GM19025 (cell line): Measurements from ENCODE around the gene CD28.
"Not testable (repeated sequence)": the region's sequence is repeated elsewhere in the genome, so short reads cannot be mapped to it uniquely, and the experiment has no call there.

Experiments
- ATAC-seq: cut with Tn5 transposase; IDR thresholded peaks from one replicate; pipeline ENCODE4 v1.9.1; 2021; ENCODE audit warnings: mild to moderate bottlenecking, low read depth, moderate library complexity; ENCODE audit not compliant: unreplicated experiment

Gene CD28

DNA sequence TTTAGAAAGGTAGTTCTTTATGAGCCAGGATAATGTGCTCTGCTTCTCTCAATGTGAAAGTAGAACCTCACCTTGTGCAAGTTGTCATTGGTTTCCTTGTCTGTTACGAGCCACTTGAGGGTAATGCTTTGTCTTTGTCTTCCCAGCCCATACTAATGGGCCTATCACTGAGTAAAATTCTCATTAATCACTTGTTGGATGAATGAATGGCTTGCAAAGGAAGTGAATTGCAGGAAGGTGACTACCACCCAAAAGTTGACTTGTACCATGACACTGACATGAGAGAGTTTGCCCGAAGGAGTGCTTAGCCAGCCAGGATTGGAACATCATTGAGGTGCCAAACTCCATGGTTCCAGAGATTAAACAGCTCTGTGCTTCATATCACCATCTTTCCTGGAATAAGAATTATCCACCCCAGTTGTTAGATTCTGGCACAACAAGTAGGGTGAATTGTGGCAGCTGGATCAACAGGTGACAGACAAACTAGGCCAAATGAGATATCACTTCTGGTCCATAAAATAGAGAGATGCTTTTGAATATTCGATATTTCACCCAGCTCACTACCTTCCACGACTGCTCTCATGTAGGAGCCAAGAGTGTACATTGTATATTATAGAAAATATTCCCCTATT, 20.5 kb upstream of the CD28 start:
- no peak for ATAC-seq

DNA sequence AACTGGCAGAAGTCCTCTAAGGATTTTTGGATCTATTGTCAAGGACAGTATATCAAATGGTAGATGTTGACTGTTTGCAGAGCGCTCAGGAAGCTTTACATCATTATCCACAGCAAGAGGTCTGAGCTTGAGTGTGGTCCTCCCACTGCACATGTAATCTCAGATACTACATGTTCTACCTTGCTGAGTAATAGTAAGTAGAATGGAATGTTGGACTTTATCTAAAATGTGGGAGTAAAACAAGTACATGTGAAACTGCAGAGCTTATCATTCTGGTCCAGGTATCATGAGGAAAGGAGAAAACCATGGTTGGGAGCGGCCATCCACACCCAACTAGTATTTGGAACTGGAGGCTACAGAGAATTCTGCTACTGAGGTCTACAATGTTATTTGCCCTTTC, 19.3 kb upstream of the CD28 start:
- no peak for ATAC-seq

DNA sequence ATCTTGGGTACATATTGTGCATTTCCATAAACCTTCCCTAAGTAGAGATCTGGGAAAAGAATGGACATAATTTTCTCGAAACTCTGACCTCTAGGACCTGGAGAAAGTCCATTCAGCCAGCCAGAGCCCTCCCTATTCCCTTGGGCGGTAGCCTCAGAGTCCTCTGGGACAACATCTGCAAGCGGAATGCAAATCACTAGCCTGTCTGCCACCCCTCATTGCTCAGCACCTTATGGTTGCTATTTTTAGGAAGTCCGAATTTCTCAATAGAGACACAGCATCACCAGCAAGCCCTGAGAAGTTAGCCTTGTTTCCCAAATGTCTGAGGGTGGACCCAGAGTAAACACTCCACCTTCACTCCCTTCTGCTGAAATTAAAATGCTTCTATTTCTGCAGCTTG, 17.6 kb upstream of the CD28 start:
- peak; percentile 53 for ATAC-seq

DNA sequence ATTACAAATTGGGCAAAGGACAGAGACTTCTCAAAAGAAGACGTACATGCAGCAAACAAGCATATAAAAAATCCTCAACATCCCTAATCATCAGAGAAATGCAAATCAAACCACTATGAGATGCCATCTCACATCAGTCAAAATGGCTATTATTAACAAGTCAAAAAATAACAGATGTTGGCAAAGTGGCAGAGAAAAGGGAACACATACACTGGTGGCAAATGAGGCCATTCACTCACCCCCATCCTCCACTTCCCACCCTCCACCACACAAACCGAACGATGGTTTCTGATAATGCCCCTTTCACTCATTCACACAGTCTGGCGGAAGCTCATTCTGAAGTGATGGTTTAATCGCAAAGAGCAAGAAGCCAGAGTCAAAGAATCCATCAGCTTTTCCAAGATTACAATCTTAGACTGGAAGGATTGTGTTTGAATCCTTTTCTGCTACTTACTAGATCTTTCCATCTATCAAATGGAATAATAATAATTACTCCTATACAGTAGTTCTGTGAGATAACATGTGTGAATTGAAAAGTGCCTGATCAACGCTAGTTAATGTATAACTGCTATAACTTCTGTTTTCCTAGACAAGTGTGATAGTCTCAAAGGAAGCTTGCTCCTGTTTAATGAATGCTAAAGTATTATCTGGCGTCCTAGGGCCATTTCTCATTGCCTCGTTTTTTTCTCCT, 16.9 kb upstream of the CD28 start:
- ATAC-seq, result peak; percentile 53

DNA sequence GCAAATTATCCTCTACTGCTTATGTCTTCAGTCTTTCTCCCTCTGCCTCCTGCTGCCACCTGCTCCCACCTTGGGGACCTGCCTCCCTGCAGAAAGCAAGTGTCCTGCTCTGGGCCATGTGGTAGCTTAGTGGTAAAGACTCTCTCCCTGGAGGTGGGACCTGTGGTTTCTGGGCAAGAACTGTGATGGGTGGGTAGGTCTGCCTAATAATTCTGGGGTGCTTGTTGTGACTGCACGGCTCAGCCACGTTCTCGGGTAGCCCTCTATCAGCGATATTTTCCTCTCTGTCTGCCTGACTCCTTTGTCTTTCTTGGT, 16.4 kb upstream of the CD28 start:
- peak; percentile 21 for ATAC-seq

DNA sequence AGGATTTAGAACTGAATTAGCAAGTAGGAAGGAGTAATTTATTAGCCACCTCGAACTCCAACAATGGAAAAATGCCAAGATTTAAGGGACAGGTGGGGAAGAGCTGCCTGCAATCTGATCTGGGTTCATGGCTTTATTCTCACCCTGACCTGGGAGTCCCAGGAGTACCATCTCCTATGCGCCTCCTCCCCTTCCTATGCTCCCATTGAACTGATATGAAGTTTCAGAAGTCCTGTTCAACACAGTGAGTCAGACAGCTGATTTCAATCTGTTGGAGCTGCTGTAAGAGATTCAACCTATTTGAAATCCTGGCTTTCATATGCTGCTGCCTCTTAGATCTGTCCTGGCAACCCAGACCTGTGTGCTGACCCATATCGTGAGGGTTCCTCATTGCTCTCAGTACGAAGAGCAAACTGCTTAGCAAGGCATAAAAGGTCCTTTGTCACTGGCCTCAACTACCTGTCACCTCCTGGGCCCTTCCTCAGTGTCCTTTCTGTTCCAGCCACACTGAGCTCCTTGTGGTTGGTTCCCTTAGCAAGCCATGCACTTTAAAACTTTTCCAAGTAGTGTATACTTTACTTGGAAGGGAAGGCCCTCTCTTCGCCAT, 15.9 kb upstream of the CD28 start:
- ATAC-seq, result no peak

DNA sequence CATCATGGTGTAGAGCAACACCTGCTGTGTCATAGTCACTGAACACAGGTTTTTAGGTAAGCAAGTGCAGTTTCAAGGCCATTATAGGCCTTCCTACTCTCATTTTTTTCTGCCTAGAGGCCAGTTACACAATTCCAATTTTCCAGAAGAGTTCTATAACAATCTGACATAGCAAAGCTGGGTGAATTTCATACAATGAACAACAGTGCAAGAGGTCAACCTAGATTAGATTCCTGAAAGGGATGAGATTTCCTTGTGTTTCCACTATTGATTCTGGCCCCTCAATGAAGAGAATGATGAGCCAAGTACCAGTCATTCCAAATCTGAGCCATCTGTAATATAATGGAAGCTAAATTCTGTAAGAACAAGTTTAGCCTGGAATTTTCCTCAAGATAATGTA, 15.3 kb upstream of the CD28 start:
- no peak for ATAC-seq

DNA sequence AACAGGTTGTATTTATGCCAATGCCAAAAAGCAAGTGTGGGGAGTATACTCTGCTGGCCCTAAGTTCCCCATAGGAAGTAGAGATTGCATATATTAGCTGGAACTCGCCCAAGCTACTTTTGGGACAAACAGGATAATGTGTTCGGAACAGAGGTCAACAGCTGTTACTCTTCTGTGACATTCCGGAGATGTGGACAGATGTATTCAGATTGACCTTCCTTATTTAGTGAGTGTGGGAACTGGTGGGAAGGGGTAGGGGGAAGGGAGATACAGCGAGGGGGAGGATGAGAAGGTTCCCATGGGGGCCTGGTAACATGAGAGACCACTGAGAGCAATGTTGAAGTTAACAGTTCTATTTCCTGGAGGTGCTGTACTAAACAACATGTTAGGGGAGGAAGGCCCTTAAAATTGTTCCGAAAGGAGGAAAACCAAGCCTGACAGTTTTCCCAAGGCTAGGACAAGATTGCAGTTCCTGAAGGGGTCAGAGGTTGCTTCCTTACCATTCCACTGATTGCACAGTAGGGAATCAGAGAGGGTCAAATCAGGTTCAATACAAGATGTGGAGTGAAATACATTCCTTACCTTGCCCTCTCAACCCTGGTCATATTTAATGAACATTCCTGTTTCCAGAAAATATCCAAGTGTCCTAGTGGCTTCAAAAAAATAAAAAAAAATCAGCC, 14.3 kb upstream of the CD28 start:
- ATAC-seq, result no peak

DNA sequence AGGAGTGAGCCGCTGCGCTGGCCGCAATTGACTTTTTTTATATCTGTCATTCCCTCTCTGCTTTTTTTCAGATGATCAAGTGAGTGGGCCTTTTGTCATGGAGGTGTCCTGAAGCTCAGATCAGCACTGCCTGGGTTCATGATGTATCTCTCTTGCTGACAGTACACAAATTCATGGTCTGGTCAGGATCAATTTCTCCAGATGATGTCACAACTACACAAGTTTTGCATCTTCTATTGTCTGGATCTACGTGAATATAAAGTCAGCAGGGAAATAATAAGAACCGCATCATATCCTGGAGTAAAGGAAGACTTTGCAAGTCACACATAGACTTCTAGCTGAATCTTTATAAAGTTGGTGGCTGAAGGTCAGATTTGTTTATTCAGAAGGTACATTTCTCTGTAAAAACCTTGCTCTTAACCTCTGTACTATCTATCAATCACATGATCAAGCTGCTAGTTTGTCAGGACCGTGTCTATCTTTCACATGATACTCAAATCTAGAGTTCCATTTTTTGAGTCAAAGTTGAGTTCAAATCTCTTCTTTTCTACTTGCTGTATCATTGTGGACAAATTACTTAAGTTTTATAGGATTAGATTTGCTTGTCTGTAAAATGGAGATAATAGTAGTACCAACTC, 13.1 kb upstream of the CD28 start:
- no peak for ATAC-seq

DNA sequence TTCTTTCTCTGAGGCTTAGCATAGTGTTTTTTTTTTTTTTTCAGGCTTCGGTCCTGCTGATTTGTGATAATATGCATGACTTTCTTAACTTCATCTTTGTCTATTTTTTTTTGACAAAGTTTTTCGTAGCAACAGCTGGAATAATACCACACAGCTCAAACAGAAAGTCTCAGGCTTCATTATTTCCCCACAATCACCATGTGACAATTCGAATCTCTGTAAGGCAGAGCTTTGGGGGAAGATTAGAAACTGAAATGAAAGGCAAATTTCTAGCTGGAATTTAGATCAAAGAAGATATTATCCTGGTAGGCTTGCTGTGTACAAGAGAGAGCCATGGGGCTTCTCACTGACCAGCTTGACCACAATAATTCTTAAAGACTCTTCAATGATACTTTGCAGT, 12.2 kb upstream of the CD28 start:
- ATAC-seq, result no peak

DNA sequence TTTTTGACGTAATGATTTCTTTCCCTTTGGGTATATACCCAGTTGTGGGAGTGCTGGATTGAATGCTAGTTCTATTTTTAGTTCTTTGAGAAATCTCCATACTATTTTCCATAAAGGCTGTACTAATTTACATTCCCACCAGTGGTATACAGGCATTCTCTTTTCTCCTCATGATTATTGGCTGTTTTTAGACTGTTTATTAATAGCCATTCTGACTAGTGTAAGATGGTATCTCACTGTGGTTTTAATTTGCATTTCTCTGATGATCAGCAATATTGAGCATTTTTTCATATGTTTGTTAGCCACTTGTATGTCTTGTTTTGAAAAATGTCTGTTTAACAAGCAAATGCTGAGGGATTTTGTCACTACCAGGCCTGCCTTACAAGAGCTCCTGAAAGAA, 9.2 kb upstream of the CD28 start:
- ATAC-seq, result no peak

DNA sequence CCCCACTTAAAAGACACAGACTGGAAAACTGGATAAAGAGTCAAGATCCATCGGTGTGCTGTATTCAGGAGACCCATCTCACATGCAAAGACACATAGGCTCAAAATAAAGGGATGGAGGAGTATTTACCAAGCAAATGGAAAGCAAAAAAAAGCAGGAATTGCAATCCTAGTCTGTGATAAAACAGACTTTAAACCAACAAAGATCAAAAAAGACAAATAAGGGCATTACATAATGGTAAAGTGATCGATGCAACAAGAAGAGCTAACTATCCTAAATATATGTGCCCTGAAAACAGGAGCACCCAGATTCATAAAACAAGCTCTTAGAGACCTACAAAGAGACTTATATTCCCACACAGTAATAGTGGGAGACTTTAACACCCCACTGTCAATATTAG, 8.7 kb upstream of the CD28 start:
- ATAC-seq, result not testable (repeated sequence)

DNA sequence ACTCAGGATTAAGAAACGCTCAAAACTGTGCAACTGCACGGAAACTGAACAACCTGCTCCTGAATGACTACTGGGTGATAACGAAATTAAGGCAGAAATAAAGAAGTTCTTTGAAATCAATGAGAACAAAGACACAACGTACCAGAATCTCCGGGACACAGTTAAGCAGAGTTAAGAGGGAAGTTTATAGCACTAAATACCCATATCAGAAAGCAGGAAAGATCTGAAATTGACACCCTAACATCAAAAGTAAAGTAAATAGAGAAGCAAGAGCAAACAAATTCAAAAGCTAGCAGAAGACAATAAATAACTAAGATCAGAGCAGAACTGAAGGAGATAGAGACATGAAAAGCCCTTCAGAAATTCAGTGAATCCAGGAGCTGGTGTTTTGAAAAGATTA, 8.0 kb upstream of the CD28 start:
- ATAC-seq, result not testable (repeated sequence)

DNA sequence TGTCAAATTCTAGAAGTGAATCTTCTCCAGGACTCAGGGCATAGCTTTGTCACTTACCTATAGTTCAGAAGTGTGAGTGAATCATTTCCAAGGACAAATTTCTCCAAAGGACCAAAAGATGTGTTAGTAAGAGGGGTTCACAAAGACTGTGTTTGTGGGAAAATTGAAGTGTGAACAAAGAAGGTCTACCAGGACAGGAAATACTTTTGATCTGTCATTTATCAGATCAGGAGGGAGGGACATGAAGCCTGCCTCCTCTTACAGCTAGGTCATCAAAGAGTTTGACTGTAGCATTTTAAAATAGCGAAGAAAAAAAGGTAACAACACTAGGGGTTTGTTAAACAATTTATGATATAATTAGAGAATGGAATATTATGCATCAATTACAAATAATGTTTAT, 2.0 kb upstream of the CD28 start:
- ATAC-seq, result no peak

DNA sequence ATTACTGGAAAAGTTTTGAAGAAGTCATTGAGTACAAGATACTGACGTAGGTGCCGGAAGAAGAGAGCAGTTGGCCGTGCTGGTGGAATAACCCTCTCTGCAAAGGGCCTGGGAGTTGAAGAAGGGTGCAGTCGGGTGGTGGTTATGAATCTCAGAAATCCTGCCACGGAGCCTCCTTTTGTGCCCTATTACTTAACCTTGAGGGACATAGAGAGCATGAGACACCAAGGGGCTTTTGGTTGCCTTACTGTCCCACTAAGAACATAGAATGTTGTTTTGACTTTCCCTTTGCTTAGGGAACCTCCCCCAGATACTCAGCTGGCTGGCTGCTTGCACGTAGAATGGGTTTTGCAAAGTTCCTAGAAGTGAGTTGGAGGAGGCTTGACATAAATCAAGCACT, 1.3 kb upstream of the CD28 start:
- ATAC-seq, result no peak

DNA sequence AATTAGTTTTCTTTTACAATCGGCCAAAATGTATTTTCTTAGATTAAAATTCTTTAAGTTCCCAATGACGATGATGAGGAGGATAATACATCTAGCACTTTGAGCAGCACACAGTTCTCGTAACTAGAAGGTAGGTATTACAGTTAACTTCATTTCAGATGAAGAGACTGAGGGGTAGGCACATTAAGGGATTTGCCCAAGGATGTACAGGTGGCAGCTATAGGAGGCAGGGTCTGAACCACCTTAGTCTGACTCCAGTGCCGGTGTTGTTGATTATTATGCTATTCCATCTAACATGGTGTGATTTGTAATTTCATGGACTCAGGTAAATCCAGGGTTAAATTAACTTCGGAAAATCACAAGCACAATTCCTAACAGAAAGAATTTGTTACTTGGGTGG, 1.1 kb downstream of the CD28 start:
- no peak for ATAC-seq

DNA sequence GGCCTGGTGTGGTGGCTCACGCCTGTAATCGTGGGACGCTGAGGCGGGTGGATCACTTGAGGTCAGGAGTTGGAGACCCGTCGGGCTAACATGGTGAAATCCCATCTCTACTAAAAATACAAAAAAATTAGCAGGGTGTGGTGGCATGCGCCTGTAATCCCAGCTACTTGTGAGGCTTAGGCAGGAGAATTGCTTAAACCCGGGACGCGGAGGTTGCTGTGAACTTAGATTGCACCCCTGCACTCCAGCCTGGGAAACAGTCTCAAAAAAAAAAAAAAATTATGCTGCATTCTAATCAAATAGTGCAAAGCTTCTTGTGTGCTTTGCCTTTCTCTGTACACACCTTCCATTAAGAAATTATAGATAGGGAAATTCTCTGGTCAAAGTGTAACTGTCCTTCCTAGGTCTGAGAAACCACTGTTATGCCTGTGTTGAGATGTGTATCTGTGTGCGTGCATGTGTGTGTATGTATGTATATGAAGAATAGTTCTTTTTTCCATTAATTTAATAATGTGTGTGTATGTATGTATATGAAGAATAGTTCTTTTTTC, 2.5 kb downstream of the CD28 start:
- ATAC-seq, result no peak

DNA sequence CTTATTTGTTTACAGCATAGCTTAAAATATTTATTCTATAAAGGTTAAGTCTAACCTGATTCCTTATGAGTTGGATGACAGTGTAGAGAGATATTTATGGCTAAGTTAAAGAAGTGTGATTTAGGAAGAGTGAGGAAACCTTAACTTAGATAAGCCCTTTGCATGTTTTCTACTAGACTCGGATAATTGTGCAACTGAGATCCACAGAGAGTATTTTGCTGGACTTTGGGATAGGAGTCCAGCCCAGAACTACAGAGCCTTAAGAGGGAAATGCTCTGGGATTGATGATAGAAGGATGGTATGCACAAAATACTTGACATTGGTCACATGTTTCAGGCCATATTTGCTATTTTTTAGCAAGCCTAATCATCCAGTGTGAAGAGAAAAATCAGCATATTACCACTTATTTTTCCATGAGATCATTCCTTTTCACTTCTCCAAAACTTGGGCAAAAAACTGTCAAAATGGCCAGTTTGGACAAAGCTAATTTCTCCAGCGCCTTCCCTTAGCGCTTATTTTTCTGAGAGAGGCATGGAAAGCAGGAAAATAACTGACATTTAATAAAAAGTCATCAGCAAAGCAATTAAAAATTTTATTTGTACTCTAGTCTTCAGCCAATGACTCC, 3.1 kb downstream of the CD28 start:
- ATAC-seq, result no peak

DNA sequence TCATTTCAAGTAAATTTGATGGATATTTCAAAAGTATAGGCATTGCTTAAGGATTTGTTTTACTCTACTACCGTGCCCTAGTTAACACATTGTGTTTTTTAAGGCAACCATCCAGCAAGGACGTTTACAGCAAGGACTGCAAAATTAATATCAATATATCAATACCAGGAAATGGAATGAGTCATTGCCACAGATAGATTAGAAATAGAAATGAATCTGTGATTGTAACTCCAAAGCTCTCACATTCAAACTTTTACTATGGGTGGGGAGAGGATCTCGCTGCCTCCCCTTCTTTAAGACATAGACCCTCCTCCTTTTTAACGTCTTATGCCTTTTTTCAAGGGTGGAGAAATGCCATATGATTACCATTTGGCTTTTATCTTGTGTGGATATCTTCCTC, 3.8 kb downstream of the CD28 start:
- no peak for ATAC-seq

DNA sequence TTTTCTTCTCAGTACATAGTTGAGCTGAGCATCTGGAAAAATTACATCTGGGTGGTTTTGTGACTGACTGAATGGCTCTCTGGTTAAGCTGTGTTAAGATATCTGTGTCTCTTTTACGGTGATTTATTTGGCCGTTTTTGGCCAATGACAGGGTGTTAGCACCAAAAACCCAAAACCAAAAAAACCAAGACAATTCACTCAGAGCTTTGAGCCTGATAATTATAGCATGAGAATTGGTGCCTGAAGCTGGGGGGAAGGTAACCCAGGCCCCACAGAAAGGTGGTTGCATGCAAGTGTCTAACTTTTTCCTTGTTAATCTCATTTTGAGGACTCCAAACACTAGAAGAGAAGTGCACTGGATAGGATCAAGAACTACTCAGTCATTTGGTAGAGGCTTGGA, 4.5 kb downstream of the CD28 start:
- ATAC-seq, result no peak

DNA sequence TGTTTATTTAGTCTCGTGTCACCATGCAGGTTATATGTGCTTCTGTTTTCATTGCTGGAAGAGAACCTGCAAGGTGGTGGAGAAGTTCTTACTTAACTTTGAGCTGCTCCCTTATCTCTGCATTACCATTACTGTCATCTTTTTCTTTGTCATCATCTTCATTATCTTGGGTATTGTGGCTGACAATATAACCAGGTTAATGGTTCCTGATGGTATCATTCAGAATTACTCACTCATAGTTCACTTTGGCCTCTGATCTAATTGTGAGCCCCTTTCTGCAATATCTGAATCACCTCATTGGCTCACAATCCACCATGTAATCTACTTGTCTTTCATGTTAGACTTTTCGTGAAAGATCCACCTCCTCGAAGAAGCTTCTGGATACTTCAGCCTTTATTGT, 5.0 kb downstream of the CD28 start:
- ATAC-seq, result no peak
